ENCODE data around the gene TNFRSF1A. TPM values are rescaled to one million over a fixed set of nuclear protein-coding genes. Genes with fewer than 3 reads are reported as not detected.

The TNFRSF1A gene
- total RNA-seq, 1 donor: 174 TPM

GRCh38 chr12:6332459-6332858 is 9.4 kb downstream of the TNFRSF1A start:
- TF ChIP-seq CTCF (IDR thresholded peaks at IDR 0.05; ENCODE audit: insufficient read depth, low read depth, low read length): no peak
- DNase-seq (ENCODE audit: low read depth): peak; percentile 53
- H3K4me3 ChIP-seq (ENCODE audit: low read depth, low read length): no peak overlapping the region

GRCh38 chr12:6330999-6331714 is 10.7 kb downstream of the TNFRSF1A start:
- TF ChIP-seq CTCF (IDR thresholded peaks at IDR 0.05; ENCODE audit: insufficient read depth, low read depth, low read length): no peak
- no peak for DNase-seq (ENCODE audit: low read depth)
- no peak overlapping the region for H3K4me3 ChIP-seq (ENCODE audit: low read depth, low read length)

- H3K4me3 ChIP-seq (ENCODE audit: low read depth, low read length): no peak overlapping the region
- TF ChIP-seq CTCF (IDR thresholded peaks at IDR 0.05; ENCODE audit: insufficient read depth, low read depth, low read length): no peak
- no peak for DNase-seq (ENCODE audit: low read depth)
Observed at GRCh38 chr12:6330192-6330591, 11.7 kb downstream of the TNFRSF1A start.

- DNase-seq (ENCODE audit: low read depth): no peak
- no peak overlapping the region for H3K4me3 ChIP-seq (ENCODE audit: low read depth, low read length)
- TF ChIP-seq CTCF (IDR thresholded peaks at IDR 0.05; ENCODE audit: insufficient read depth, low read depth, low read length): no peak
Observed at GRCh38 chr12:6329703-6330064, 12.2 kb downstream of the TNFRSF1A start.

GRCh38 chr12:6328945-6329702 is 12.8 kb downstream of the TNFRSF1A start:
- no peak for TF ChIP-seq CTCF (IDR thresholded peaks at IDR 0.05; ENCODE audit: insufficient read depth, low read depth, low read length)
- H3K4me3 ChIP-seq (ENCODE audit: low read depth, low read length): no peak overlapping the region
- DNase-seq (ENCODE audit: low read depth): no peak

- no peak overlapping the region for H3K4me3 ChIP-seq (ENCODE audit: low read depth, low read length)
- DNase-seq (ENCODE audit: low read depth): no peak
- no peak for TF ChIP-seq CTCF (IDR thresholded peaks at IDR 0.05; ENCODE audit: insufficient read depth, low read depth, low read length)
Observed at GRCh38 chr12:6328045-6328779, 13.7 kb downstream of the TNFRSF1A start.
